DMS153 (cell line): ENCODE measurements around the gene TRANK1.
"Not testable (repeated sequence)": the region's sequence is repeated elsewhere in the genome, so short reads cannot be mapped to it uniquely, and the experiment has no call there.

Source experiments
- DNase-seq: peaks from one replicate; lab custom pipeline; 2025; lab: John Stamatoyannopoulos, UW

The TRANK1 gene

DNA sequence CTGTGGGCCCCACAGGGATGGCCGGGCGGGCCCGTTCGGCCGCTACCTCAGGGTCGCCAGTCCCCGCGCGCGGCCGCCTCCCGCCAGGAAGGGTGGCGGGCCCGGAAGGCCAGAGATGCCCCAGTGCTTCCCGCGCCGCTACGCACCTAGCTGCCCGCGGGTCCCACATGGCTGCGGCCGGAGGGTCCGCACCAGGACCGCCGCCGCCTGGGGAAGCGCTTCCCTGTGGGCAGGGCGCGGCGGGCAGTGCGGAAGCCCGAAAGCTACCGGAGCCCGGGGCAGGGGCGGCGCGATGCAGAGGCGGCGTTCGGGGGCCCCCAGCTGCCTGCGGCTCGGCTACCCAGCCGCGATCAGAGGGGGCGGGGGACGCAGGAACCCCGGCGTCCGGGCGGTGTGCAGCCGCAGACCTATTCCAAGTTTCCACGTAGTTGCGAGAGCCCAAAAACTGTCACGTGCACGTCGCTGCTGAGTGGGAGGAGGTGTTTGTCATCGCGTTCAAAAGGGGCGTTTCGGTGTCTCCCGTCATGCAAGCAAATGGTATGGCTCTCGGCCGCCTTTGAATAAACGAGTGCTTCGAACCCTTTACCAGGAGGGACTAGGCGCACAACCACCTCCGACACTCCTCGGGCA is at the start of gene TRANK1:
TRANK1 (minus strand) TSS at position 414 of the 630 bp plus-strand sequence; CDS start at position 169, 245 bp downstream.
- DNase-seq: no peak

DNA sequence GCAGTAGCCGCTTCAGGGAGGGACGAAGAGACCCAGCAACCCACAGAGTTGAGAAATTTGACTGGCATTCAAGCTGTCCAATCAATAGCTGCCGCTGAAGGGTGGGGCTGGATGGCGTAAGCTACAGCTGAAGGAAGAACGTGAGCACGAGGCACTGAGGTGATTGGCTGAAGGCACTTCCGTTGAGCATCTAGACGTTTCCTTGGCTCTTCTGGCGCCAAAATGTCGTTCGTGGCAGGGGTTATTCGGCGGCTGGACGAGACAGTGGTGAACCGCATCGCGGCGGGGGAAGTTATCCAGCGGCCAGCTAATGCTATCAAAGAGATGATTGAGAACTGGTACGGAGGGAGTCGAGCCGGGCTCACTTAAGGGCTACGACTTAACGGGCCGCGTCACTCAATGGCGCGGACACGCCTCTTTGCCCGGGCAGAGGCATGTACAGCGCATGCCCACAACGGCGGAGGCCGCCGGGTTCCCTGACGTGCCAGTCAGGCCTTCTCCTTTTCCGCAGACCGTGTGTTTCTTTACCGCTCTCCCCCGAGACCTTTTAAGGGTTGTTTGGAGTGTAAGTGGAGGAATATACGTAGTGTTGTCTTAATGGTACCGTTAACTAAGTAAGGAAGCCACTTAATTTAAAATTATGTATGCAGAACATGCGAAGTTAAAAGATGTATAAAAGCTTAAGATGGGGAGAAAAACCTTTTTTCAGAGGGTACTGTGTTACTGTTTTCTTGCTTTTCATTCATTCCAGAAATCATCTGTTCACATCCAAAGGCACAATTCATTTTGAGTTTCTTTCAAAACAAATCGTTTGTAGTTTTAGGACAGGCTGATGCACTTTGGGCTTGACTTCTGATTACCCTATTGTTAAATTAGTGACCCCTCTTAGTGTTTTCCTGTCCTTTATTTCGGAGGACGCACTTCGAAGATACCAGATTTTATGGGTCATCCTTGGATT is 48.8 kb upstream of the TRANK1 start, which contains the start of gene MLH1:
MLH1 (plus strand) TSS at position 193 of the 958 bp plus-strand sequence; CDS start at position 223, 30 bp downstream.
- no peak for DNase-seq

- no peak for DNase-seq
Observed at GRCh38 chr3:36992806-36993325, 48.0 kb upstream of the TRANK1 start, which contains the start of gene EPM2AIP1. Gene EPM2AIP1, minus strand, starts transcription at chr3:36993131. Its CDS starts 54 bp downstream, at chr3:36993077.

DNA sequence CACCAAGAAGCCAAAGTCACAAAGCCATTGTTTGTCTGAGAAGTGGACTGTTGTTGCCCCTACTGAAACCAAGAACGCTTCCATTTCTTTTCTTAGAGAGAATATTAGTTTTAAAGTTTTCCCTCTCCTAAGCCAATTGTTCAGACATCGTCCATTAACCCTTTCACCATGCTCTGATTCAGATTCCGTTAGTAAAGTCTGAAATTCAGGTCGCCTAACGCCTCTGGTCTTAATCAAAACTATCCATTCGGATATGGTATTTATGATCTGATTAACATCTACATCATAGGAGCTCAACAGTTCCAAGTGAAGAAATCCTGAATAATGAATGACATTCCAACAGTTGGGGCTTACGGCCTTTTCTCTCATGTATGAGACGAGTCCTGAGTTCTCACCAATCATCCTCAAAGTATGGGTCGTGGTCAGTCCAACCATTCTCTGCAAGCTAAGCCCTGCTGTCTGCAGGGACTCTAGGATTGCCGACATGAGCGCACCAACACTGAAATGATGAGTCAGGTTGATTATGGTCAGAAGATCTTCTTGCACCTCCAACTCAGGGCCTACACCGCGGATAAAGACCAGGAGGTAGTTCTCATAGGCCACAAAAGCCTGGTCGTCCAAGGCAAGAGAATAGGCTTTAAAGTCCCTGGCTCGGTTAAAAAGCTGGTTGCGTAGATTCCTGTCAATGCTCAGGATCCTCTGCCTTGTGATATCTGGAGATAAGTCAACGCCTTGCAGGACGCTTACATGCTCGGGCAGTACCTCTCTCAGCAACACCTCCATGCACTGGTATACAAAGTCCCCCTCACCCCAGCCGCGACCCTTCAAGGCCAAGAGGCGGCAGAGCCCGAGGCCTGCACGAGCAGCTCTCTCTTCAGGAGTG is 47.3 kb upstream of the TRANK1 start:
- DNase-seq: no peak

DNA sequence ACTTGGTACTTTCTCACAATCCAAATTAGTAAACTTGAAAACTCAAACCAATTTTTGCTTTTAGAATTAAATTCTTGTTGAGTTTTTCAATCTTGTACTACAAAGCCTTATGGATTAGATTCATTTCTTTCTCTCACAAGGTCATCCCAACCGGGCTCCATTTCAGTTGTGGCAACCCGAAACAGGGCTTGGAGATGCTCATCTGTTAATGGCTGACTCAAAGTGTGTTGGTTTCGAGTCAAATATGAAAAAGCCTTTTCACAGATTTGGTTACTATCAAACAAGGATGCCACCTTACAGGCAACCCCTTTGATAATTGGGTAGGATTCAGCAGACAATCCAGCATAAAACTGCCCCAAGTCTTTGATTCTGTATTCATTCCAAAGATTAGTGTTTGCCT is 46.3 kb upstream of the TRANK1 start:
- no peak for DNase-seq

DNA sequence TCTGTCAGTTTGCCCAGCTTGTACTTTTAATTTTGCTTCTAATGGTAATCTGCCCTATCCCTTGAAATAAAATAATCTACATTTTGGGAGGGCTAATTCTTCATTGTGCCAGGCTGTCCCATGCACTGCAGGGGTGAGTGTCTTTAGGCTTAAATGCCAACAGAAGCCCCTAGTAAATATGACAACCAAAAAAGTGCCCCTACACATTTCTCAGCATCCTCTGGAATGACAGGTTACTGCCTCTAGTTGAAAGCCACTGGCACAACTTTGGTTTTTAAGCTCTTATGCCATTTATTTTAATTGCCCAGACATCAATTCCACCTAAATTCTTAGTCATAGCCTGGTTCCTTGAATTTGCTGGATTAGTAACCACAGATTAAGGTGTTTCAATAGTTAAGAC is 44.7 kb upstream of the TRANK1 start:
- DNase-seq: no peak

- DNase-seq: no peak
Observed at GRCh38 chr3:36989005-36989404, 44.2 kb upstream of the TRANK1 start.

DNA sequence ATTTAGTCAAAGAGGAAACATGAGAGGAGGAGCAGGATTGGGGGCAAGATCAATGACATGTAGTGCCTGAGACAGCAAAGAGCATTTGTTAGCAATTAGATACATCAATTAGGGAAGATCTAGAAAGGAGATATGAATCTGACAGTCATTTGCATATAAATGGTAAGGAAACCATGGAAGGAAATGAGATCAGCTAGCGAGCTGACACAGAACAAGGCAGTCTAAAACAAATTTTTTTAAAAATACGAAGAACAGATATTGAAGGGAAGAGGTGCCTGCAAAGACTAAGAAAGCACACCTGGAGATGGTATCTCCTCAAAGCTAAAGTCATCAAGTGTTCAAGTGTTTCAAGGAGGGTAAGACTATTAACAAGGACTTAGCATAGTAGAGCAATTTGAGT is 43.5 kb upstream of the TRANK1 start:
- DNase-seq: no peak

DNA sequence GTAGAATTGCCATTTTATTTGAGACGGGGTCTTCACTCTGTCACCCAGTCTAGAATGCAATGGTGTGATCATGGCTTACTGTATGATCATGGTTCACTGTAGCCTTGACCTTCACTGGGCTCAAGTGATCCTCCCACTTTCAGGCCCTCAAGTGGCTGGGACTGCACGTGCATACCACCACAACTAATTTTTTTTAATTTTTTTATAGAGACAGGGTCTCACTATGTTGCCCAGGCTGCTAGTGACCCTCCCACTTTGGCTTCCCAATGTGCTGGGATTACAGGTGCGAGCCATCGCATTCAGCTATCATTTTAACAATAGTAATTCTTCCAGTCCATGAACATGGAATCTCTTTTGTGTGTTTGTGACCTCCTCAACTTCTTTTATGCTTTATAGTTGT is 36.2 kb upstream of the TRANK1 start:
- DNase-seq: no peak

GRCh38 chr3:36973139-36973538 is 28.3 kb upstream of the TRANK1 start:
- DNase-seq: no peak

- no peak for DNase-seq
Observed at GRCh38 chr3:36972163-36972562, 27.3 kb upstream of the TRANK1 start.

- DNase-seq: peak; percentile 95
Observed at GRCh38 chr3:36969540-36970432, 24.9 kb upstream of the TRANK1 start.

DNA sequence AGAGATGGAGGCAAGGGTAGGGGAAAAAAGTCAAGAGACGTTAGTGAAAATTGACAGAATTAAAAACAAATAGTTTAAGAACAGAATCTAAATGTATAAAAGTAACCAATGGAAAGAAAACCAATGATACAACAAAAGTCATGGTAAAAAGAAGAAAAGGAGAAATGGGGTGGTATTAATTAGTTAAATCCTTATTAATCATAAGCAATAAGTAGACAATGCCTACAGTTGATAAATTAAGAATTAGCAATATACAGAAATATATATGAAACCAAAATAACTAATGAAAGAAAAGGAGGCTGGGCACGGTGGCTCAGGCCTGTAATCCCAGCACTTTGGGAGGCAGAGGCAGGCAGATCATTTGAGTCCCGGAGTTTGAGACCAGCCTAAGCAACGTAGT is 24.2 kb upstream of the TRANK1 start:
- no peak for DNase-seq

- peak; percentile 51 for DNase-seq
Observed at GRCh38 chr3:36965440-36965839, 20.6 kb upstream of the TRANK1 start.

DNA sequence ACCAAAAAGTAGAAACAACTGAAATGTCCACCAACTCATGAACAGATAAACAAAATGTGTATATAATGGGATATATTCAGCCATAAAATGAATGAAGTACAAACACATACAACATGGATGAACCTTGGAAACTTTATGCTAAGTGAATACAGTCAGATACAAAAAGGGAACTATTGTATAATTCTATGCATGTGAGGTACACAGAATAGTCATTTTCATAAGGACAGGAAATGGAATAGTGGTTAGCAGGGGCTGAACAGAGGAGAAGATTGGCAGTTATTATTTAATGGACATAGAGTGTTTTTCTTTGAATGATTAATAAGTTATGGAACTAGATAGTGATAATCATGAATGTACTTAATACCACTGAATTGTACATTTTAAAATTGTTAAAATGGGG is 20.0 kb upstream of the TRANK1 start:
- DNase-seq: no peak

- no peak for DNase-seq
Observed at GRCh38 chr3:36964331-36964730, 19.5 kb upstream of the TRANK1 start.

GRCh38 chr3:36963008-36963407 is 18.2 kb upstream of the TRANK1 start:
- DNase-seq: not testable (repeated sequence)

- no peak for DNase-seq
Observed at GRCh38 chr3:36960502-36960901, 15.6 kb upstream of the TRANK1 start.

DNA sequence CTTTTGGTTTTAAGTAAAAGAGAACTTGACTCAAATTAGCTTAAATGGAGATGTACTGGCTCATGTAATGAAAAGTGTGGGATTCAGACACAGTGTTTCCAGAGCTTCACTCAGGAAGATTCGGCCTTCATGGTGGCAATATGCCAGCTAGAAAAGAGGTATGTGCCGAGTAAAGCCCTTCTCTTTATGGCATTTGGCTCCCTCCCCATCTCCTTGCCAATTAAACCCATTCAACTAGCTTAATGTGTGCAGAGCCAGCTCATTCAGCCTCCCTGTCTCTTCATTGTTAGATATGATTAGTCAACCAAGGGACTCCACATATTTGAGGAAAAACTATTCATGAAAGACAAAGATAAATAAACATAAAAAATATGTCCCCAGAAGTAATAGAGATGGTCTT is 15.0 kb upstream of the TRANK1 start:
- DNase-seq: peak; percentile 82

DNA sequence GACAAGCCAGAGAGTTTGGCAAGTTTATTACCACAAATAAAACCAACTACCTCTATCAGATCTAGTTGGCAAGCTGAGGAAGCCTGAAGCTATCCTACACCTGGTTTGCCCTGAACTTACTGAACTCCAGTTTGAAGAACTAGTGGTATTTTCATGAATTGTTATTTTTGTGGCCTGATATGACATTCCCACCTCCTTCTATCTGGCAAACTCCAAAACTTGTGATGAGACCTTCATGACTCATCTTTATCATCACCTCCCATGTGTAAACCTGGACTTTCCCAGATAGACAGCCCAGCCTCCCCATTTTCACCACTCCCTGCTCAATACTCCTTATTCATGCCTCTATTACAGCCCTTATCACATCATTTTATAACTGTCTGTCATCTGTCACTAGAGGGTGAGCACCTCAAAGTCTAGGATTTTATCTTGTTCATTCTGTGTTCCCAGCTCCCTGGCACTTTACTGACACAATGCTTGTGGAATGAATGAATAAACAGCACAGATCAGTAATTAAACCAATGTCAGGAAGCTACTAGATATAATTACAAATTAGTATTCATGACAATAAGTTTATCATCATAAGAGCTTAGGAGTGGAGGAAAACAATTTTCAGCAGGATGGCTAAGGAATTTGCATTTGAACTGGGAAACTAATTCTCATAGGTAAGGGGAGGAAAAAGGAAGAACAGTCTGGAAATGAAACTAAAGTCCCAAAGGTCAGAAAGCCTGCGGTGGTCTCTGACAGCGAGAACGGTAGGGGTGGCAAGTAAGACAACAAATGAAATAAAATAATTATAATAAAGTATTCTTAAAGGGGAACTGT is 13.2 kb upstream of the TRANK1 start:
- DNase-seq: no peak
